HCT116 (cell line): Measurements from ENCODE around the gene VRK1. TPM values are rescaled to one million over a fixed set of nuclear protein-coding genes. Genes with fewer than 3 reads are reported as not detected.

Source experiments
- ATAC-seq: fragments of 200-7000 bp; cut with Tn5 transposase; 2 replicates; pipeline ENCODE4 v1.9.1; 2020; ENCODE audit warnings: mild to moderate bottlenecking, moderate library complexity
- BruUV-seq: library from RNA; stranded (reverse); fragments of 400-500 nt; replicated peaks from 2 replicates; lab custom pipeline; 2021; lab: Mats Ljungman, UMichigan
- CTCF ChIA-PET: fragments of 300-600 bp; sonication (Branson Sonifier 250); formaldehyde crosslinking; loops from one replicate; lab custom pipeline; 2021; ENCODE audit warnings: antibody characterized with exemption; lab: Charles Lee
- POLR2A ChIA-PET: fragments of 300-600, 350-600 bp; sonication (Branson Sonifier 250); formaldehyde crosslinking; loops from one replicate; lab custom pipeline; 2021; ENCODE audit warnings: antibody characterized with exemption; lab: Charles Lee
- RAD21 ChIA-PET, 2 experiments: fragments of 300-600 bp; sonication (Branson Sonifier 250); formaldehyde crosslinking; loops; one replicate each; lab custom pipeline; 2023; ENCODE audit warnings: low total read pairs in 2 of 2; ENCODE audit not compliant: uncharacterized antibody in 2 of 2, unreplicated experiment in 2 of 2, low non-redundant PET in 1 of 2; lab: Charles Lee
- DNase-seq: peaks from one replicate; pipeline ENCODE4 v3.0.0-alpha.2; 2010; ENCODE audit warnings: low read depth, low spot score
- H2AFZ ChIP-seq: fragments of 200-600 bp; shearing (Covaris generic), sonication (generic); 2 replicates; pipeline ENCODE4 v1.6.1; 2017; ENCODE audit warnings: low read depth, mixed run types, mixed read lengths, antibody characterized with exemption, low read length; ENCODE audit not compliant: poor library complexity, severe bottlenecking
- H3K27ac ChIP-seq: 2 replicates; pipeline ENCODE4 v1.5.1; 2012; ENCODE audit warnings: low read depth, low read length
- H3K27me3 ChIP-seq: fragments of 200-600 bp; sonication (generic); 2 replicates; pipeline ENCODE4 v1.6.1; 2016; ENCODE audit warnings: mixed run types, low read length, mixed read lengths; ENCODE audit not compliant: insufficient read depth
- H3K36me3 ChIP-seq, 2 experiments: fragments of 200-500 bp in 1 of 2; fragments of 200-600 bp in 1 of 2; sonication (Bioruptor generic) in 1 of 2; sonication (generic) in 1 of 2; 2 replicates each; pipeline versions ENCODE4 v1.5.1 to v1.6.1; 2014 to 2016; ENCODE audit warnings: low read length in 2 of 2, inconsistent platforms in 1 of 2, mixed read lengths in 1 of 2, mixed run types in 1 of 2; ENCODE audit not compliant: insufficient read depth in 2 of 2, control insufficient read depth in 1 of 2
- H3K4me1 ChIP-seq, 2 experiments: fragments of 200-600 bp in 1 of 2; sonication (generic) in 1 of 2; 2 replicates each; pipeline versions ENCODE4 v1.5.1 to v1.6.1; 2012 to 2017; ENCODE audit warnings: low read length in 2 of 2, inconsistent platforms in 1 of 2, mild to moderate bottlenecking in 1 of 2, mixed read lengths in 1 of 2, mixed run types in 1 of 2, moderate library complexity in 1 of 2; ENCODE audit not compliant: insufficient read depth in 2 of 2, control insufficient read depth in 1 of 2
- H3K4me2 ChIP-seq: fragments of 200-600 bp; sonication (generic); 2 replicates; pipeline ENCODE4 v1.6.1; 2017; ENCODE audit warnings: mixed run types, low read length, mixed read lengths
- H3K4me3 ChIP-seq, 2 experiments: fragments of 200-600 bp in 1 of 2; sonication (generic) in 1 of 2; replicated peaks in 1 of 2; 2 replicates each; pipeline ENCODE4 v1.5.1; 2011 to 2016; ENCODE audit warnings: low read length in 2 of 2, control low read depth in 1 of 2, low read depth in 1 of 2, mild to moderate bottlenecking in 1 of 2, mixed read lengths in 1 of 2, mixed run types in 1 of 2
- H3K79me2 ChIP-seq: fragments of 200-600 bp; sonication (generic); 2 replicates; pipeline ENCODE4 v1.6.1; 2017; ENCODE audit warnings: mild to moderate bottlenecking, mixed run types, low read length, moderate library complexity, mixed read lengths; ENCODE audit not compliant: insufficient read depth
- H3K9ac ChIP-seq: fragments of 200-600 bp; sonication (generic); 2 replicates; pipeline ENCODE4 v1.6.1; 2016; ENCODE audit warnings: low read length, mixed read lengths
- H3K9me2 ChIP-seq: fragments of 200-600 bp; sonication (generic), shearing (Covaris generic); 2 replicates; pipeline ENCODE4 v1.6.1; 2017; ENCODE audit warnings: mixed run types, mild to moderate bottlenecking, moderate library complexity; ENCODE audit not compliant: insufficient read depth
- H3K9me3 ChIP-seq, 2 experiments: fragments of 200-500 bp in 1 of 2; fragments of 200-600 bp in 1 of 2; sonication (Bioruptor generic) in 1 of 2; sonication (generic) in 1 of 2; 2 replicates each; pipeline ENCODE4 v1.6.1; 2014 to 2017; ENCODE audit warnings: low read length in 2 of 2, mixed read lengths in 2 of 2, inconsistent platforms in 1 of 2, low read depth in 1 of 2, mild to moderate bottlenecking in 1 of 2, mixed run types in 1 of 2, moderate library complexity in 1 of 2; ENCODE audit not compliant: control insufficient read depth in 1 of 2, insufficient read depth in 1 of 2
- H4K20me1 ChIP-seq: fragments of 200-600 bp; sonication (generic), shearing (Covaris generic); 2 replicates; pipeline ENCODE4 v1.6.1; 2017; ENCODE audit warnings: mixed run types, mild to moderate bottlenecking, moderate library complexity; ENCODE audit not compliant: insufficient read depth
- CBX3 ChIP-seq: IDR thresholded peaks from 2 replicates; pipeline ENCODE4 v1.6.1; 2012; ENCODE audit warnings: low read depth
- ELF1 ChIP-seq: IDR thresholded peaks from 2 replicates; pipeline ENCODE4 v1.6.1; 2012; ENCODE audit warnings: low read depth, borderline replicate concordance
- EZH2phosphoT487 ChIP-seq: fragments of 200-600 bp; IDR thresholded peaks from 2 replicates; pipeline ENCODE4 v1.6.1; 2018; ENCODE audit warnings: antibody characterized with exemption, borderline replicate concordance
- FOSL1 ChIP-seq: IDR thresholded peaks from 2 replicates; pipeline ENCODE4 v1.6.1; 2012; ENCODE audit warnings: low read depth
- MAX ChIP-seq: IDR thresholded peaks from 2 replicates; pipeline ENCODE4 v1.6.1; 2012
- POLR2A ChIP-seq: IDR thresholded peaks from 2 replicates; pipeline ENCODE4 v1.7.0; 2011; ENCODE audit warnings: borderline replicate concordance; ENCODE audit not compliant: insufficient read depth, insufficient read length; ENCODE audit errors: extremely low read depth
- REST ChIP-seq: IDR thresholded peaks from 2 replicates; pipeline ENCODE4 v1.6.1; 2012; ENCODE audit warnings: low read depth
- SIN3A ChIP-seq: IDR thresholded peaks from 2 replicates; pipeline ENCODE4 v1.6.1; 2012; ENCODE audit warnings: low read depth
- SP1 ChIP-seq: IDR thresholded peaks from 2 replicates; pipeline ENCODE4 v1.6.1; 2012; ENCODE audit warnings: low read depth
- SRF ChIP-seq: IDR thresholded peaks from 2 replicates; pipeline ENCODE4 v1.6.1; 2012; ENCODE audit warnings: low read depth
- YY1 ChIP-seq: IDR thresholded peaks from 2 replicates; pipeline ENCODE4 v1.6.1; 2011; ENCODE audit warnings: low read length, low read depth, moderate library complexity, mild to moderate bottlenecking; ENCODE audit not compliant: insufficient replicate concordance; ENCODE audit errors: extremely low read depth
- ZFX ChIP-seq: fragments of 450-650 bp; IDR thresholded peaks from 2 replicates; pipeline ENCODE4 v1.6.1; 2017
- ZNF274 ChIP-seq: fragments of 200-500 bp; sonication (Bioruptor generic); IDR thresholded peaks from 2 replicates; pipeline ENCODE4 v1.6.1; 2014; ENCODE audit warnings: mild to moderate bottlenecking, low read depth, low read length, inconsistent platforms
- intact Hi-C: fragments of 100-400 bp; cut with micrococcal nuclease; formaldehyde crosslinking; loops from 2 replicates; pipeline ENCODE4 v1.10.0; 2022
- total RNA-seq: library from RNA; stranded (reverse); gene quantifications from one replicate; pipeline ENCODE4 v1.2.1, GENCODE V29; 2021; ENCODE audit not compliant: unreplicated experiment
- TF ChIP-seq, protein P1 (sequence below), 3 experiments: fragments of 200-600 bp in 1 of 3; sonication (generic) in 1 of 3; IDR thresholded peaks in 2 of 3; conservative IDR thresholded peaks in 1 of 3; 2 replicates each; pipeline ENCODE4 v1.5.1; 2012 to 2017; ENCODE audit warnings: low read depth in 2 of 3, low read length in 2 of 3, antibody characterized with exemption in 1 of 3, borderline replicate concordance in 1 of 3, control low read depth in 1 of 3, mild to moderate bottlenecking in 1 of 3, mixed read lengths in 1 of 3, mixed run types in 1 of 3, moderate library complexity in 1 of 3; ENCODE audit not compliant: insufficient read depth in 1 of 3

VRK1 gene
- total RNA-seq, 1 experiment from 2014 or later, result 51.4 TPM

- BruUV-seq, result no TSS peak
- no peaks in the 10 kb centered on the region for H3K36me3 ChIP-seq
- H3K4me3 ChIP-seq, result no peak overlapping the region
- H2AFZ ChIP-seq, result no peak overlapping the region
- no peak for DNase-seq
- H3K79me2 ChIP-seq, result no peaks in the 10 kb centered on the region
- intact Hi-C loops, result no loop called here
- H3K9me2 ChIP-seq, result no peaks in the 10 kb centered on the region
- H3K27me3 ChIP-seq, result no peaks in the 10 kb centered on the region
- H3K9me3 ChIP-seq, result no peaks in the 10 kb centered on the region
- ATAC-seq, result no peak
- no peak overlapping the region for H3K27ac ChIP-seq
- TF ChIP-seq FOSL1 (no peak), CBX3 (no peak), SRF (no peak), ZFX (no peak), REST (no peak), SP1 (no peak), POLR2A (no peak), YY1 (no peak), SIN3A (no peak), ZNF274 (no peak), MAX (no peak), EZH2phosphoT487 (no peak), ELF1 (no peak)
- TF ChIP-seq, protein P1, sequence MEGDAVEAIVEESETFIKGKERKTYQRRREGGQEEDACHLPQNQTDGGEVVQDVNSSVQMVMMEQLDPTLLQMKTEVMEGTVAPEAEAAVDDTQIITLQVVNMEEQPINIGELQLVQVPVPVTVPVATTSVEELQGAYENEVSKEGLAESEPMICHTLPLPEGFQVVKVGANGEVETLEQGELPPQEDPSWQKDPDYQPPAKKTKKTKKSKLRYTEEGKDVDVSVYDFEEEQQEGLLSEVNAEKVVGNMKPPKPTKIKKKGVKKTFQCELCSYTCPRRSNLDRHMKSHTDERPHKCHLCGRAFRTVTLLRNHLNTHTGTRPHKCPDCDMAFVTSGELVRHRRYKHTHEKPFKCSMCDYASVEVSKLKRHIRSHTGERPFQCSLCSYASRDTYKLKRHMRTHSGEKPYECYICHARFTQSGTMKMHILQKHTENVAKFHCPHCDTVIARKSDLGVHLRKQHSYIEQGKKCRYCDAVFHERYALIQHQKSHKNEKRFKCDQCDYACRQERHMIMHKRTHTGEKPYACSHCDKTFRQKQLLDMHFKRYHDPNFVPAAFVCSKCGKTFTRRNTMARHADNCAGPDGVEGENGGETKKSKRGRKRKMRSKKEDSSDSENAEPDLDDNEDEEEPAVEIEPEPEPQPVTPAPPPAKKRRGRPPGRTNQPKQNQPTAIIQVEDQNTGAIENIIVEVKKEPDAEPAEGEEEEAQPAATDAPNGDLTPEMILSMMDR (IDR thresholded peaks at IDR 0.05 in 2 of 3, conservative IDR thresholded peaks at IDR 0.05 in 1 of 3; ENCODE audit: borderline replicate concordance in 1 of 3, insufficient read depth in 1 of 3, low read depth in 2 of 3, low read length in 2 of 3), result no peak
- ChIA-PET CTCF (no interaction called here), POLR2A (no interaction called here), RAD21 (no interaction called here)
- H3K9ac ChIP-seq, result no peak overlapping the region
- H3K4me1 ChIP-seq, result no peaks in the 10 kb centered on the region
- H4K20me1 ChIP-seq, result no peaks in the 10 kb centered on the region
- no peak overlapping the region for H3K4me2 ChIP-seq
Observed at GRCh38 chr14:96905825-96906224, 108.6 kb downstream of the VRK1 start.
